ENCODE measurements around the gene DCAF5.

DNA sequence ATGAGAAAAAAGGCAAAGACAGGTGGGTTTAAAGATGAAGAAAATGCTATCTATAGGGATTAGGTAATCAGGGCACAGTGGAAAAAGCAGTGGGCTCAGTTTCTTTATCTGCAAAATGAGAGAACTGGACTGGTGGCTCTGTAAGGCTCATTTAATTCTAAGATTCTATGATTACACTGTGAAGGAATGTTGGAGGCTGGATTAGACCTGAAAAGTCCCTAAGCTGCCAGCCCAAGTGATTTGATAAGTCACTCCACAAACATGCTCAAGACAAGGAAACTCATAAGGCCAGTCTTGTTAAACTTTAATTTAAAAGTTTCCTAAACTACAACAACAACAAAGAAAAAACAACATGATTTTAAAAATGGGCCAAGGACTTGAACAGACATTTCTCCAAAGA, 75.1 kb downstream of the DCAF5 start:
- TF ChIP-seq POLR2A (IDR thresholded peaks at IDR 0.05): no peak
- TF ChIP-seq, protein P1, sequence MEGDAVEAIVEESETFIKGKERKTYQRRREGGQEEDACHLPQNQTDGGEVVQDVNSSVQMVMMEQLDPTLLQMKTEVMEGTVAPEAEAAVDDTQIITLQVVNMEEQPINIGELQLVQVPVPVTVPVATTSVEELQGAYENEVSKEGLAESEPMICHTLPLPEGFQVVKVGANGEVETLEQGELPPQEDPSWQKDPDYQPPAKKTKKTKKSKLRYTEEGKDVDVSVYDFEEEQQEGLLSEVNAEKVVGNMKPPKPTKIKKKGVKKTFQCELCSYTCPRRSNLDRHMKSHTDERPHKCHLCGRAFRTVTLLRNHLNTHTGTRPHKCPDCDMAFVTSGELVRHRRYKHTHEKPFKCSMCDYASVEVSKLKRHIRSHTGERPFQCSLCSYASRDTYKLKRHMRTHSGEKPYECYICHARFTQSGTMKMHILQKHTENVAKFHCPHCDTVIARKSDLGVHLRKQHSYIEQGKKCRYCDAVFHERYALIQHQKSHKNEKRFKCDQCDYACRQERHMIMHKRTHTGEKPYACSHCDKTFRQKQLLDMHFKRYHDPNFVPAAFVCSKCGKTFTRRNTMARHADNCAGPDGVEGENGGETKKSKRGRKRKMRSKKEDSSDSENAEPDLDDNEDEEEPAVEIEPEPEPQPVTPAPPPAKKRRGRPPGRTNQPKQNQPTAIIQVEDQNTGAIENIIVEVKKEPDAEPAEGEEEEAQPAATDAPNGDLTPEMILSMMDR (IDR thresholded peaks at IDR 0.05): no peak
